Measurements from ENCODE around the gene ZNF785. TPM values are rescaled to one million over a fixed set of nuclear protein-coding genes. Genes with fewer than 3 reads are reported as not detected.
A peak's percentile ranks its signal among the peaks of the same experiment; 100 is the strongest.

ZNF785 gene
- total RNA-seq, 2 donors from 2014 or later, result 14.9 to 17.8 TPM

GRCh38 chr16:30533146-30533522 is 52.4 kb downstream of the ZNF785 start:
- DNase-seq, result peak in 1 of 2 donors; percentile 51

GRCh38 chr16:30532285-30533145 is 53.0 kb downstream of the ZNF785 start:
- intact Hi-C loops (cut with DNase I, micrococcal nuclease), result loop anchor here in 1 of 2 donors (10.0 kb wide), 1 partner anchor 88 kb away; the partner anchor contains the start of gene SEPHS2
- DNase-seq (no peak), ATAC-seq (no peak)

More at GRCh38 chr16:30533146-30533522, 52.4 kb downstream of the ZNF785 start:
- ATAC-seq, result no peak
- intact Hi-C loops (cut with DNase I, micrococcal nuclease), result loop anchor here in 1 of 2 donors (10.0 kb wide), 1 partner anchor 88 kb away; the partner anchor contains the start of gene SEPHS2

Other genes starting within 250 kb of the ZNF785 start
- gene CD2BP2, start 230.4 kb downstream of the ZNF785 start, total RNA-seq, result 10 to 100 TPM; 57.3 to 65.2 TPM
- gene TBC1D10B, start 215.2 kb downstream of the ZNF785 start, total RNA-seq, result 10 to 100 TPM; 46.2 to 46.4 TPM
- gene MYL11, start 210.9 kb downstream of the ZNF785 start, total RNA-seq, result not detected
- gene SEPTIN1, start 203.1 kb downstream of the ZNF785 start, total RNA-seq, result 1 to 10 TPM; 3.6 to 5.7 TPM
- gene ZNF48, start 190.3 kb downstream of the ZNF785 start, total RNA-seq, result 1 to 10 TPM; 5.6 to 8.4 TPM
- gene ZNF771, start 178.1 kb downstream of the ZNF785 start, total RNA-seq, result 1 to 10 TPM; 3.2 to 4.4 TPM
- gene DCTPP1, start 155.7 kb downstream of the ZNF785 start, total RNA-seq, result 100 to 1,000 TPM in 1 of 2 donors, 10 to 100 TPM in 1; 76.7 to 102 TPM
- 100 to 1,000 TPM; 157 to 183 TPM for gene SEPHS2, start 139.8 kb downstream of the ZNF785 start, total RNA-seq
- gene ITGAL, start 113.0 kb downstream of the ZNF785 start, total RNA-seq, result 1 to 10 TPM; 6.7 to 7.3 TPM
- gene ZNF768, start 59.1 kb downstream of the ZNF785 start, total RNA-seq, result 10 to 100 TPM; 58.7 to 62.4 TPM
- 10 to 100 TPM in 1 of 2 donors, 1 to 10 TPM in 1; 9.8 to 11.7 TPM for gene ZNF747, start 50.8 kb downstream of the ZNF785 start, total RNA-seq
- gene ZNF764, start 27.3 kb downstream of the ZNF785 start, total RNA-seq, result 10 to 100 TPM; 10.6 to 20.7 TPM
- 10 to 100 TPM; 16.6 to 24.4 TPM for gene ZNF688, start 14.0 kb downstream of the ZNF785 start, total RNA-seq
- 1 to 10 TPM; 6.8 to 6.9 TPM for gene ZNF689, start 24.7 kb upstream of the ZNF785 start, total RNA-seq
- 10 to 100 TPM; 47.6 to 51.0 TPM for gene PRR14, start 65.3 kb upstream of the ZNF785 start, total RNA-seq
- gene FBRS, start 72.7 kb upstream of the ZNF785 start, total RNA-seq, result 10 to 100 TPM; 71.8 to 78.8 TPM
- gene SRCAP, start 113.5 kb upstream of the ZNF785 start, total RNA-seq, result 10 to 100 TPM; 60.6 to 68.3 TPM
- 10 to 100 TPM; 38.0 to 42.8 TPM for gene PHKG2, start 162.7 kb upstream of the ZNF785 start, total RNA-seq
- 1 to 10 TPM; 5.9 to 7.8 TPM for gene CFAP119, start 176.4 kb upstream of the ZNF785 start, total RNA-seq
- gene RNF40, start 176.6 kb upstream of the ZNF785 start, total RNA-seq, result 10 to 100 TPM; 82.9 to 99.8 TPM
- 10 to 100 TPM; 12.3 to 15.2 TPM for gene ZNF629, start 201.5 kb upstream of the ZNF785 start, total RNA-seq